ENCODE results near the gene SLC6A19.

- TF ChIP-seq, protein P1, sequence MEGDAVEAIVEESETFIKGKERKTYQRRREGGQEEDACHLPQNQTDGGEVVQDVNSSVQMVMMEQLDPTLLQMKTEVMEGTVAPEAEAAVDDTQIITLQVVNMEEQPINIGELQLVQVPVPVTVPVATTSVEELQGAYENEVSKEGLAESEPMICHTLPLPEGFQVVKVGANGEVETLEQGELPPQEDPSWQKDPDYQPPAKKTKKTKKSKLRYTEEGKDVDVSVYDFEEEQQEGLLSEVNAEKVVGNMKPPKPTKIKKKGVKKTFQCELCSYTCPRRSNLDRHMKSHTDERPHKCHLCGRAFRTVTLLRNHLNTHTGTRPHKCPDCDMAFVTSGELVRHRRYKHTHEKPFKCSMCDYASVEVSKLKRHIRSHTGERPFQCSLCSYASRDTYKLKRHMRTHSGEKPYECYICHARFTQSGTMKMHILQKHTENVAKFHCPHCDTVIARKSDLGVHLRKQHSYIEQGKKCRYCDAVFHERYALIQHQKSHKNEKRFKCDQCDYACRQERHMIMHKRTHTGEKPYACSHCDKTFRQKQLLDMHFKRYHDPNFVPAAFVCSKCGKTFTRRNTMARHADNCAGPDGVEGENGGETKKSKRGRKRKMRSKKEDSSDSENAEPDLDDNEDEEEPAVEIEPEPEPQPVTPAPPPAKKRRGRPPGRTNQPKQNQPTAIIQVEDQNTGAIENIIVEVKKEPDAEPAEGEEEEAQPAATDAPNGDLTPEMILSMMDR (IDR thresholded peaks at IDR 0.05; ENCODE audit: low read depth, low read length, missing input control), result no peak
- TF ChIP-seq JUND (IDR thresholded peaks at IDR 0.05) (no peak), GABPA (IDR thresholded peaks at IDR 0.05 in 1 of 2, conservative IDR thresholded peaks at IDR 0.05 in 1 of 2) (no peak), MAX (IDR thresholded peaks at IDR 0.05) (no peak), YY1 (IDR thresholded peaks at IDR 0.05) (no peak), SP1 (IDR thresholded peaks at IDR 0.05) (no peak), RAD21 (IDR thresholded peaks at IDR 0.05) (no peak), EGR1 (IDR thresholded peaks at IDR 0.05; ENCODE audit: low read depth in 2 of 2) (no peak), ATF3 (IDR thresholded peaks at IDR 0.05) (no peak)
- TF ChIP-seq, protein P2, sequence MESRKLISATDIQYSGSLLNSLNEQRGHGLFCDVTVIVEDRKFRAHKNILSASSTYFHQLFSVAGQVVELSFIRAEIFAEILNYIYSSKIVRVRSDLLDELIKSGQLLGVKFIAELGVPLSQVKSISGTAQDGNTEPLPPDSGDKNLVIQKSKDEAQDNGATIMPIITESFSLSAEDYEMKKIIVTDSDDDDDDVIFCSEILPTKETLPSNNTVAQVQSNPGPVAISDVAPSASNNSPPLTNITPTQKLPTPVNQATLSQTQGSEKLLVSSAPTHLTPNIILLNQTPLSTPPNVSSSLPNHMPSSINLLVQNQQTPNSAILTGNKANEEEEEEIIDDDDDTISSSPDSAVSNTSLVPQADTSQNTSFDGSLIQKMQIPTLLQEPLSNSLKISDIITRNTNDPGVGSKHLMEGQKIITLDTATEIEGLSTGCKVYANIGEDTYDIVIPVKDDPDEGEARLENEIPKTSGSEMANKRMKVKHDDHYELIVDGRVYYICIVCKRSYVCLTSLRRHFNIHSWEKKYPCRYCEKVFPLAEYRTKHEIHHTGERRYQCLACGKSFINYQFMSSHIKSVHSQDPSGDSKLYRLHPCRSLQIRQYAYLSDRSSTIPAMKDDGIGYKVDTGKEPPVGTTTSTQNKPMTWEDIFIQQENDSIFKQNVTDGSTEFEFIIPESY (IDR thresholded peaks at IDR 0.05), result no peak
- TF ChIP-seq, protein P3, sequence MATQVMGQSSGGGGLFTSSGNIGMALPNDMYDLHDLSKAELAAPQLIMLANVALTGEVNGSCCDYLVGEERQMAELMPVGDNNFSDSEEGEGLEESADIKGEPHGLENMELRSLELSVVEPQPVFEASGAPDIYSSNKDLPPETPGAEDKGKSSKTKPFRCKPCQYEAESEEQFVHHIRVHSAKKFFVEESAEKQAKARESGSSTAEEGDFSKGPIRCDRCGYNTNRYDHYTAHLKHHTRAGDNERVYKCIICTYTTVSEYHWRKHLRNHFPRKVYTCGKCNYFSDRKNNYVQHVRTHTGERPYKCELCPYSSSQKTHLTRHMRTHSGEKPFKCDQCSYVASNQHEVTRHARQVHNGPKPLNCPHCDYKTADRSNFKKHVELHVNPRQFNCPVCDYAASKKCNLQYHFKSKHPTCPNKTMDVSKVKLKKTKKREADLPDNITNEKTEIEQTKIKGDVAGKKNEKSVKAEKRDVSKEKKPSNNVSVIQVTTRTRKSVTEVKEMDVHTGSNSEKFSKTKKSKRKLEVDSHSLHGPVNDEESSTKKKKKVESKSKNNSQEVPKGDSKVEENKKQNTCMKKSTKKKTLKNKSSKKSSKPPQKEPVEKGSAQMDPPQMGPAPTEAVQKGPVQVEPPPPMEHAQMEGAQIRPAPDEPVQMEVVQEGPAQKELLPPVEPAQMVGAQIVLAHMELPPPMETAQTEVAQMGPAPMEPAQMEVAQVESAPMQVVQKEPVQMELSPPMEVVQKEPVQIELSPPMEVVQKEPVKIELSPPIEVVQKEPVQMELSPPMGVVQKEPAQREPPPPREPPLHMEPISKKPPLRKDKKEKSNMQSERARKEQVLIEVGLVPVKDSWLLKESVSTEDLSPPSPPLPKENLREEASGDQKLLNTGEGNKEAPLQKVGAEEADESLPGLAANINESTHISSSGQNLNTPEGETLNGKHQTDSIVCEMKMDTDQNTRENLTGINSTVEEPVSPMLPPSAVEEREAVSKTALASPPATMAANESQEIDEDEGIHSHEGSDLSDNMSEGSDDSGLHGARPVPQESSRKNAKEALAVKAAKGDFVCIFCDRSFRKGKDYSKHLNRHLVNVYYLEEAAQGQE (IDR thresholded peaks at IDR 0.05), result no peak
Measured at GRCh38 chr5:1222621-1223277, 21.4 kb downstream of the SLC6A19 start.
